ENCODE results near the gene LENG8.

DNA sequence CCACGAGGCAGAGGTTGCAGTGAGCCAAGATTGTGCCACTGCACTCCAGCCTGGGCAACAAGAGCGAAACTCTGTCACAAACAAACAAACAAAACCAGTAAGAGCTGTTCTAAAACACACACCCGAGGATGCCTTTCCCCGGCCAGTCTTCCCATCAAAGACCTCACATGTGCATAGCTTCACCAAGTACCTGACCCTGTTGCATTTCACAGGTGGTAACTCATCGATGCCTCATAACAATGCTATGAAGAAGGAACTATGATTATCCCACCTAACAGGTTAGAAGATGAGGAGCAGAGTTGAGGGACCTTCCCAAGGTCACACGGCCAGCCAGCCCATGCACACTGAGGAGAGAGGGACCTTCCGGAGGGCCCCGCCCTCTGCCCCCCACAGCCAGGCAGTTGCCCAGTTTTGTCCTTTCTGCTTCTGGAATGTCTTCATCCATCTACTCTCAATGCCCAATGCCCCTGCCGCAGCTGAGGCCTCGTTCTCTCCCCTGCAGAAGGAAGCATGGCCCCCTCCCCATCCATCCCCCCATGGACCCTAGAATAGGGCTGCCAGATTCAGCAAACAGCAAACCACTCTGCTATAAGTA, 16.8 kb upstream of the LENG8 start:
- TF ChIP-seq, protein P1, sequence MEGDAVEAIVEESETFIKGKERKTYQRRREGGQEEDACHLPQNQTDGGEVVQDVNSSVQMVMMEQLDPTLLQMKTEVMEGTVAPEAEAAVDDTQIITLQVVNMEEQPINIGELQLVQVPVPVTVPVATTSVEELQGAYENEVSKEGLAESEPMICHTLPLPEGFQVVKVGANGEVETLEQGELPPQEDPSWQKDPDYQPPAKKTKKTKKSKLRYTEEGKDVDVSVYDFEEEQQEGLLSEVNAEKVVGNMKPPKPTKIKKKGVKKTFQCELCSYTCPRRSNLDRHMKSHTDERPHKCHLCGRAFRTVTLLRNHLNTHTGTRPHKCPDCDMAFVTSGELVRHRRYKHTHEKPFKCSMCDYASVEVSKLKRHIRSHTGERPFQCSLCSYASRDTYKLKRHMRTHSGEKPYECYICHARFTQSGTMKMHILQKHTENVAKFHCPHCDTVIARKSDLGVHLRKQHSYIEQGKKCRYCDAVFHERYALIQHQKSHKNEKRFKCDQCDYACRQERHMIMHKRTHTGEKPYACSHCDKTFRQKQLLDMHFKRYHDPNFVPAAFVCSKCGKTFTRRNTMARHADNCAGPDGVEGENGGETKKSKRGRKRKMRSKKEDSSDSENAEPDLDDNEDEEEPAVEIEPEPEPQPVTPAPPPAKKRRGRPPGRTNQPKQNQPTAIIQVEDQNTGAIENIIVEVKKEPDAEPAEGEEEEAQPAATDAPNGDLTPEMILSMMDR (IDR thresholded peaks at IDR 0.05; ENCODE audit: low read length), result no peak
- TF ChIP-seq EZH2 (optimal IDR thresholded peaks at IDR 0.05; ENCODE audit: low read depth, low read length), result no peak
- TF ChIP-seq EZH2phosphoT487 (IDR thresholded peaks at IDR 0.05; ENCODE audit: low read length), result no peak
